H9 (cell line): ENCODE measurements around the gene LETM1. TPM values are rescaled to one million over a fixed set of nuclear protein-coding genes. Genes with fewer than 3 reads are reported as not detected.

Experiments used
- DNase-seq: peaks from one replicate; pipeline ENCODE4 v3.0.0-alpha.2; 2017
- H2AFZ ChIP-seq: one replicate; pipeline ENCODE4 v1.6.1; 2013; ENCODE audit warnings: mild to moderate bottlenecking, low read length, control low read depth, moderate library complexity
- H2AK5ac ChIP-seq: 2 replicates; pipeline ENCODE4 v1.6.1; 2013; ENCODE audit warnings: low read length, control low read depth, mixed read lengths; ENCODE audit not compliant: insufficient read length
- H2BK120ac ChIP-seq: one replicate; pipeline ENCODE4 v1.6.1; 2013; ENCODE audit warnings: low read depth, mild to moderate bottlenecking, low read length, control low read depth, inconsistent platforms; ENCODE audit not compliant: poor library complexity, severe bottlenecking
- H2BK12ac ChIP-seq: 2 replicates; pipeline ENCODE4 v1.6.1; 2013; ENCODE audit warnings: low read length, control low read depth, mixed read lengths, low read depth; ENCODE audit not compliant: insufficient read length
- H2BK15ac ChIP-seq: 2 replicates; pipeline ENCODE4 v1.6.1; 2013; ENCODE audit warnings: low read depth, low read length, control low read depth
- H2BK20ac ChIP-seq: one replicate; pipeline ENCODE4 v1.6.1; 2013; ENCODE audit warnings: low read depth, mild to moderate bottlenecking, low read length, control low read depth, inconsistent platforms; ENCODE audit not compliant: poor library complexity, severe bottlenecking
- H2BK5ac ChIP-seq: 2 replicates; pipeline ENCODE4 v1.6.1; 2013; ENCODE audit warnings: low read length, control low read depth, mixed read lengths; ENCODE audit not compliant: insufficient read length
- H3K14ac ChIP-seq: 2 replicates; pipeline ENCODE4 v1.6.1; 2013; ENCODE audit warnings: low read length, control low read depth; ENCODE audit not compliant: insufficient read depth
- H3K18ac ChIP-seq: 2 replicates; pipeline ENCODE4 v1.6.1; 2013; ENCODE audit warnings: low read depth, mild to moderate bottlenecking, mixed read lengths, low read length, control low read depth; ENCODE audit not compliant: insufficient read length
- H3K23ac ChIP-seq: 2 replicates; pipeline ENCODE4 v1.6.1; 2013; ENCODE audit warnings: low read length, control low read depth, mixed read lengths, low read depth; ENCODE audit not compliant: insufficient read length
- H3K23me2 ChIP-seq: 2 replicates; pipeline ENCODE4 v1.6.1; 2013; ENCODE audit warnings: low read depth, mild to moderate bottlenecking, mixed read lengths, low read length, control low read depth; ENCODE audit not compliant: insufficient read length, poor library complexity, severe bottlenecking
- H3K27ac ChIP-seq: 2 replicates; pipeline ENCODE4 v1.5.1; 2013; ENCODE audit warnings: low read length, control low read depth, mixed read lengths, low read depth; ENCODE audit not compliant: insufficient read length
- H3K27me3 ChIP-seq: 2 replicates; pipeline ENCODE4 v1.6.1; 2013; ENCODE audit warnings: low read length, control low read depth, inconsistent platforms; ENCODE audit not compliant: insufficient read depth
- H3K4ac ChIP-seq: 2 replicates; pipeline ENCODE4 v1.6.1; 2013; ENCODE audit warnings: low read depth, mild to moderate bottlenecking, control low read depth, inconsistent platforms, low read length, moderate library complexity
- H3K4me1 ChIP-seq: 2 replicates; pipeline ENCODE4 v1.6.1; 2013; ENCODE audit warnings: low read length, control low read depth, inconsistent platforms; ENCODE audit not compliant: insufficient read depth
- H3K4me2 ChIP-seq: 2 replicates; pipeline ENCODE4 v1.6.1; 2013; ENCODE audit warnings: low read length, control low read depth, mixed read lengths; ENCODE audit not compliant: insufficient read length, insufficient read depth
- H3K56ac ChIP-seq: 2 replicates; pipeline ENCODE4 v1.6.1; 2013; ENCODE audit warnings: low read depth, mild to moderate bottlenecking, mixed read lengths, low read length, control low read depth; ENCODE audit not compliant: insufficient read length
- H3K79me1 ChIP-seq: 2 replicates; pipeline ENCODE4 v1.6.1; 2013; ENCODE audit warnings: low read depth, mild to moderate bottlenecking, moderate library complexity, low read length, control low read depth, inconsistent platforms; ENCODE audit not compliant: insufficient read depth, poor library complexity, severe bottlenecking
- H3K79me2 ChIP-seq: 2 replicates; pipeline ENCODE4 v1.6.1; 2013; ENCODE audit warnings: low read length, control low read depth, inconsistent platforms; ENCODE audit not compliant: insufficient read depth
- H3K9ac ChIP-seq: 2 replicates; pipeline ENCODE4 v1.6.1; 2013; ENCODE audit warnings: low read length, control low read depth, mixed read lengths; ENCODE audit not compliant: insufficient read length; ENCODE audit errors: extremely low read depth
- H3K9me3 ChIP-seq: one replicate; pipeline ENCODE4 v1.6.1; 2013; ENCODE audit warnings: low read depth, low read length, inconsistent platforms; ENCODE audit not compliant: control insufficient read depth
- H3T11ph ChIP-seq: one replicate; pipeline ENCODE4 v1.6.1; 2013; ENCODE audit warnings: mild to moderate bottlenecking, low read length, control low read depth, inconsistent platforms
- H4K20me1 ChIP-seq: one replicate; pipeline ENCODE4 v1.6.1; 2013; ENCODE audit not compliant: control insufficient read depth, insufficient read length, insufficient read depth
- H4K5ac ChIP-seq: 2 replicates; pipeline ENCODE4 v1.6.1; 2013; ENCODE audit warnings: low read depth, mild to moderate bottlenecking, mixed read lengths, low read length, control low read depth; ENCODE audit not compliant: insufficient read length
- H4K8ac ChIP-seq: replicated peaks from 2 replicates; pipeline ENCODE4 v1.6.1; 2013; ENCODE audit warnings: low read length, control low read depth, mixed read lengths, low read depth; ENCODE audit not compliant: insufficient read length
- H4K91ac ChIP-seq: 2 replicates; pipeline ENCODE4 v1.6.1; 2013; ENCODE audit warnings: low read depth, mild to moderate bottlenecking, moderate library complexity, mixed read lengths, low read length, control low read depth; ENCODE audit not compliant: insufficient read length
- H3K27ac Mint-ChIP-seq, 3 experiments: 2 replicates in 2 of 3; 3 replicates in 1 of 3; pipeline ENCODE4 v1.8.0; 2020 to 2021; ENCODE audit warnings: mixed read lengths in 3 of 3, mild to moderate bottlenecking in 1 of 3, moderate library complexity in 1 of 3
- H3K27me3 Mint-ChIP-seq: 2 replicates; pipeline ENCODE4 v1.8.0; 2021; ENCODE audit warnings: low read depth, mild to moderate bottlenecking, moderate library complexity, mixed read lengths
- H3K36me3 Mint-ChIP-seq, 3 experiments: 2 replicates in 2 of 3; 3 replicates in 1 of 3; pipeline ENCODE4 v1.8.0; 2020 to 2021; ENCODE audit warnings: low read depth in 3 of 3, mixed read lengths in 3 of 3; ENCODE audit not compliant: insufficient read depth in 1 of 3
- H3K4me1 Mint-ChIP-seq, 2 experiments: 2 replicates each; pipeline ENCODE4 v1.8.0; 2020; ENCODE audit warnings: mixed read lengths in 2 of 2
- H3K4me3 Mint-ChIP-seq, 2 experiments: 2 replicates in 1 of 2; 3 replicates in 1 of 2; pipeline ENCODE4 v1.8.0; 2020 to 2021; ENCODE audit warnings: mild to moderate bottlenecking in 2 of 2, mixed read lengths in 2 of 2, moderate library complexity in 1 of 2
- H3K9me3 Mint-ChIP-seq, 2 experiments: 2 replicates in 1 of 2; 3 replicates in 1 of 2; pipeline ENCODE4 v1.8.0; 2020; ENCODE audit warnings: mild to moderate bottlenecking in 2 of 2, mixed read lengths in 2 of 2, moderate library complexity in 1 of 2
- CTCF ChIP-seq: fragments of 200-600 bp; sonication (generic); conservative IDR thresholded peaks from 3 replicates; pipeline ENCODE4 v1.8.0; 2021; ENCODE audit warnings: antibody characterized with exemption, mild to moderate bottlenecking
- WGBS: extraction: QIAGEN DNeasy Blood & Tissue Kit; methylation state at CpG from one replicate; pipeline ENCODE4 v1.1.7; 2013; ENCODE audit warnings: missing lambda C conversion rate, low lambda C conversion rate, mixed read lengths; ENCODE audit not compliant: insufficient read length; ENCODE audit errors: extremely low coverage; 5-methylcytosine and 5-hydroxymethylcytosine counted together
- total RNA-seq: library from RNA; stranded (reverse); gene quantifications from 2 replicates; pipeline ENCODE4 v1.2.1, GENCODE V29; 2021

Gene LETM1
- total RNA-seq, 1 experiment from 2014 or later = 43.4 TPM

- Histone ChIP-seq H3K27ac (no peak overlapping the region), H3K27me3 (no peaks in the 10 kb centered on the region), H4K20me1 (no peaks in the 10 kb centered on the region), H3K23ac (no peak overlapping the region), H3K79me2 (no peaks in the 10 kb centered on the region), H3K4ac (no peak overlapping the region), H3K18ac (no peak overlapping the region), H4K91ac (no peak overlapping the region), H3K14ac (no peak overlapping the region), H2BK15ac (no peak overlapping the region), H2BK20ac (no peak overlapping the region), H2BK120ac (no peak overlapping the region), H3K56ac (no peak overlapping the region), H3K23me2 (no peaks in the 10 kb centered on the region), H3K4me2 (no peak overlapping the region), H2AK5ac (no peak overlapping the region), H4K8ac (no peak overlapping the region), H2BK5ac (no peak overlapping the region), H3K9me3 (no peaks in the 10 kb centered on the region), H3K9ac (no peak overlapping the region), H4K5ac (no peak overlapping the region), H2AFZ (no peak overlapping the region), H2BK12ac (no peak overlapping the region), H3T11ph (no peak overlapping the region), H3K79me1 (no peaks in the 10 kb centered on the region), H3K4me1 (peaks cover 2% of the 10 kb centered on the region; the same call in 1 of the 2 replicates)
- no peak for TF ChIP-seq CTCF
- no CpG with 5 or more reads among the region's 10 CpGs for WGBS
- Mint-ChIP-seq H3K9me3 (no peaks in the 10 kb centered on the region), H3K4me1 (peaks cover 19 to 39% of the 10 kb centered on the region in 2 experiments), H3K36me3 (no peaks in the 10 kb centered on the region), H3K27ac (peak overlapping the region in 1 of 3 experiments; percentile 44; a peak in 1 of 7 replicates), H3K27me3 (peaks cover 5% of the 10 kb centered on the region), H3K4me3 (no peak overlapping the region)
- DNase-seq = no peak
Measured at GRCh38 chr4:1773754-1774153, 82.2 kb downstream of the LETM1 start.
